ENCODE data around the gene SPEF1. TPM values are rescaled to one million over a fixed set of nuclear protein-coding genes. Genes with fewer than 3 reads are reported as not detected.
A peak's percentile ranks its signal among the peaks of the same experiment; 100 is the strongest.

The SPEF1 gene
- total and polyA plus RNA-seq, 7 donors, result 0.12 to 1.7 (median 0.24) TPM; not detected in 3

- H3K27ac ChIP-seq, result no peak overlapping the region
- no peaks in the 10 kb centered on the region for H3K9me3 ChIP-seq
- DNase-seq (peak; percentile 68 to 79), ATAC-seq (peak in 3 of 4 donors; percentile 50 to 62 (median 60))
- peaks cover 0 to 36% (median 3%) of the 10 kb centered on the region in 3 donors for H3K27me3 ChIP-seq (ENCODE audit: insufficient read depth in 3 of 3, low read length in 2 of 3)
- WGBS, 3 donors, result 46 to 49% (median 48%) methylated on average over 43 to 45 of the region's 45 CpGs
- no peaks in the 10 kb centered on the region for H3K36me3 ChIP-seq (ENCODE audit: insufficient read depth in 1 of 2, low read depth in 1 of 2)
- TF ChIP-seq, protein P1, sequence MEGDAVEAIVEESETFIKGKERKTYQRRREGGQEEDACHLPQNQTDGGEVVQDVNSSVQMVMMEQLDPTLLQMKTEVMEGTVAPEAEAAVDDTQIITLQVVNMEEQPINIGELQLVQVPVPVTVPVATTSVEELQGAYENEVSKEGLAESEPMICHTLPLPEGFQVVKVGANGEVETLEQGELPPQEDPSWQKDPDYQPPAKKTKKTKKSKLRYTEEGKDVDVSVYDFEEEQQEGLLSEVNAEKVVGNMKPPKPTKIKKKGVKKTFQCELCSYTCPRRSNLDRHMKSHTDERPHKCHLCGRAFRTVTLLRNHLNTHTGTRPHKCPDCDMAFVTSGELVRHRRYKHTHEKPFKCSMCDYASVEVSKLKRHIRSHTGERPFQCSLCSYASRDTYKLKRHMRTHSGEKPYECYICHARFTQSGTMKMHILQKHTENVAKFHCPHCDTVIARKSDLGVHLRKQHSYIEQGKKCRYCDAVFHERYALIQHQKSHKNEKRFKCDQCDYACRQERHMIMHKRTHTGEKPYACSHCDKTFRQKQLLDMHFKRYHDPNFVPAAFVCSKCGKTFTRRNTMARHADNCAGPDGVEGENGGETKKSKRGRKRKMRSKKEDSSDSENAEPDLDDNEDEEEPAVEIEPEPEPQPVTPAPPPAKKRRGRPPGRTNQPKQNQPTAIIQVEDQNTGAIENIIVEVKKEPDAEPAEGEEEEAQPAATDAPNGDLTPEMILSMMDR (IDR thresholded peaks at IDR 0.05), result no peak
- no peak overlapping the region for H3K4me3 ChIP-seq
- intact Hi-C loops (cut with DNase I), result no loop called here
- H3K4me1 ChIP-seq, result no peaks in the 10 kb centered on the region
These were observed 36.2 kb downstream of the SPEF1 start for GRCh38 chr20:3744806-3745685.

- WGBS, 3 donors, result 79 to 83% (median 83%) methylated on average over 1 of the region's 1 CpG
- ATAC-seq (no peak), DNase-seq (no peak)
- Histone ChIP-seq H3K9me3 (no peaks in the 10 kb centered on the region), H3K36me3 (ENCODE audit: insufficient read depth in 1 of 2, low read depth in 1 of 2) (no peaks in the 10 kb centered on the region), H3K27me3 (ENCODE audit: insufficient read depth in 3 of 3, low read length in 2 of 3) (peaks cover 0 to 26% (median 3%) of the 10 kb centered on the region in 3 donors), H3K4me3 (no peak overlapping the region), H3K4me1 (no peaks in the 10 kb centered on the region), H3K27ac (no peak overlapping the region)
- intact Hi-C loops (cut with DNase I), result no loop called here
- TF ChIP-seq, protein P1 (IDR thresholded peaks at IDR 0.05), result no peak
These were observed 37.2 kb downstream of the SPEF1 start for GRCh38 chr20:3744037-3744436.

- no peak for ATAC-seq
- Histone ChIP-seq H3K4me3 (no peak overlapping the region), H3K36me3 (ENCODE audit: insufficient read depth in 1 of 2, low read depth in 1 of 2) (no peaks in the 10 kb centered on the region), H3K27me3 (ENCODE audit: insufficient read depth in 3 of 3, low read length in 2 of 3) (peaks cover 0 to 19% (median 3%) of the 10 kb centered on the region in 3 donors), H3K9me3 (no peaks in the 10 kb centered on the region), H3K27ac (no peak overlapping the region), H3K4me1 (no peaks in the 10 kb centered on the region)
- no peak for DNase-seq
- 72 to 91% (median 75%) methylated on average over 2 of the region's 2 CpGs for WGBS, 3 donors
- intact Hi-C loops (cut with DNase I), result no loop called here
- TF ChIP-seq, protein P1 (IDR thresholded peaks at IDR 0.05), result no peak
These were observed 38.0 kb downstream of the SPEF1 start for GRCh38 chr20:3743251-3743650.

DNA sequence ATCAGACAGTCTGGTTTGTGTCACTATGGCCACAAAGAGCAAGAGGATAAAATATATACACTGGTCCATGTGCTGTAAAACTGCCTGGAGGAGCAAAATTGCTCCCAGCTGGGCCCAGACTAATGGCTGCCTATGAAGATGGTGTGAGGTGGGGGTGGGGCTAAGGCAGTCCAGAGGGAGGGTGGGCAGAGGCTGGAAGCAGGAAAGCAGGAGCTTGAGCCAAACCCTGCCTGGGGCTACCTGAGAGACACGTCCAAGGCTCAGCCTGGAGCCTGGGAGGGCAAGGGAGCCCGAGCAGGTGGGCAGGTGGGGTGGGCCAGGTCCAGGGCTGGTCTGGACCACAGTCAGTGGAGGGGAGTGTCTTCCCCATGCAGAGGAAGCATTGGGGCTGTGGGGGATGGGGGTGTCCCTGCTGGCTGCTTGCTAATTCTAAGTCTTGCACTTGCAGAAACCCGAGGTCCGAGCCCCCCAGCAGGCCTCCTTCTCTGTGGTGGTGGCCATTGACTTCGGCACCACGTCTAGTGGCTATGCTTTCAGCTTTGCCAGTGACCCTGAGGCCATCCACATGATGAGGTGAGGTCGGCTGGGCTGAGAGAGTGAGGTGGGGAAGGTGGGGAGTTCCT is 39.3 kb downstream of the SPEF1 start:
- WGBS, 3 donors, result 73 to 78% (median 74%) methylated on average over 7 of the region's 7 CpGs
- DNase-seq (no peak), ATAC-seq (no peak)
- H3K4me1 ChIP-seq, result no peaks in the 10 kb centered on the region
- no peaks in the 10 kb centered on the region for H3K9me3 ChIP-seq
- H3K4me3 ChIP-seq, result no peak overlapping the region
- H3K36me3 ChIP-seq (ENCODE audit: insufficient read depth in 1 of 2, low read depth in 1 of 2), result no peaks in the 10 kb centered on the region
- H3K27me3 ChIP-seq (ENCODE audit: insufficient read depth in 3 of 3, low read length in 2 of 3), result peaks cover 0 to 16% (median 0%) of the 10 kb centered on the region in 3 donors
- TF ChIP-seq, protein P1 (IDR thresholded peaks at IDR 0.05), result no peak
- intact Hi-C loops (cut with DNase I), result no loop called here
- H3K27ac ChIP-seq, result no peak overlapping the region

Measured in psoas muscle (tissue), 8 donors.